Ovary (tissue), 3 donors: ENCODE data around the gene NUDT5.

Experiments used
- CTCF ChIP-seq, 3 donors: fragments of 450-650 bp in 2 of 3; fragments of 200-600 bp in 1 of 3; IDR thresholded peaks; one replicate each; pipeline versions ENCODE4 v1.5.1 to v1.8.0; 2016 to 2022; ENCODE audit warnings: antibody characterized with exemption in 3 of 3, mild to moderate bottlenecking in 1 of 3
- EP300 ChIP-seq: sonication (generic); formaldehyde crosslinking; IDR thresholded peaks from one replicate; pipeline ENCODE4 v1.6.1; 2017; ENCODE audit warnings: antibody characterized with exemption
- donor health status: DM: no; HTN: no; CAD: no.

GRCh38 chr10:12189426-12189825 lies 6.3 kb downstream of the NUDT5 start:
- no peak for TF ChIP-seq CTCF (IDR thresholded peaks at IDR 0.05)
- TF ChIP-seq EP300, result no peak
